Head of caudate nucleus (tissue), 42 donors: ENCODE measurements around the gene RFX5.
A peak's percentile ranks its signal among the peaks of the same experiment; 100 is the strongest.
"Not testable (repeated sequence)": the region's sequence is repeated elsewhere in the genome, so short reads cannot be mapped to it uniquely, and the experiment has no call there.

ENCODE experiments used
- DNase-seq, 42 donors: peaks; one replicate each; pipeline versions ENCODE4 v3.0.0 to v3.0.0-alpha.2; 2020 to 2021; ENCODE audit warnings: mixed read lengths in 7 of 42
- intact Hi-C: fragments of 100-400 bp; cut with DNase I; formaldehyde crosslinking; loops from one replicate; pipeline ENCODE4 v1.15.0; 2022

The RFX5 gene

GRCh38 chr1:151367658-151368392 is 20.8 kb upstream of the RFX5 start:
- DNase-seq = peak in 27 of 42 donors; percentile 9 to 80 (median 37)

GRCh38 chr1:151364996-151365395 is 17.9 kb upstream of the RFX5 start:
- intact Hi-C loops = no loop called here

More at GRCh38 chr1:151367658-151368392, 20.8 kb upstream of the RFX5 start:
- intact Hi-C loops = no loop called here

GRCh38 chr1:151362308-151363155 is 15.5 kb upstream of the RFX5 start:
- intact Hi-C loops = no loop called here
- DNase-seq = no peak

More at GRCh38 chr1:151364996-151365395, 17.9 kb upstream of the RFX5 start:
- no peak for DNase-seq

- DNase-seq = no peak
- intact Hi-C loops = no loop called here
These were observed 14.8 kb upstream of the RFX5 start for GRCh38 chr1:151361883-151362282.

GRCh38 chr1:151356696-151357095 is 9.6 kb upstream of the RFX5 start:
- intact Hi-C loops = no loop called here
- no peak for DNase-seq

DNA sequence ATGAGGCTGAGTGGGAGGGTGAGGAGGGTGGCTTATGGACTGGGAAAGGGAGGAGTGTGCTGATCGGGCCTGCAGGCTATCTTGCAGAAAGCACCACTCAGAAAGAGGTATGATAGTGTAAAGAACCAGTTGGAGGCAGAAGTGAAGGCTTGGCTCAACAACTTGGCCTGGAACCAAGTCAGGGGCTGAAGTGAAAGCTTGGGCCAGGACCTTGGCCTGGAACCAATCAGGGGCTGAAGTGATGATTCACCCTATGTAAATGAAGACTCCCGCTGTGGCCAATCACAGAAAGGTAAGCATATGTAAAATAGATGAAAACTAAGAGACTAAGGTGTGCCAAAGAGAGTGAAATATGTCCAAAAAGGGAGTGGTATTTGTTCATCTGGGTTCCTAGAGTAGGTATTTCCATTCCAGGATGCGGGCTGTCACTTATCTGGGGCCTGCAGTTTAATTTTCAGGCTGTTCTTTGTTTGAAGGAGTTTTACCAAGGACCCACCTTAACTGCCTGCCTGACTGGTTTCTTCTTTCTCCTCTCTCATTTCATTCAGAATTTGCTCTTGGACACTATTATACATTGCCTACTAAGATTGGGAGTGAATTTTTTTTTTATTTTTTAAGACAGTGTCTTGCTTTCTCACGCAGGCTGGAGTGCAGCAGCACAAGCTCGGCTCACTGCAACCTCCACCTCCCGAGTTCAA is 5.1 kb upstream of the RFX5 start:
- DNase-seq = no peak
- intact Hi-C loops = no loop called here

- intact Hi-C loops, DNase-seq: not testable (repeated sequence)
These were observed 3.3 kb upstream of the RFX5 start for GRCh38 chr1:151350323-151350722.

DNA sequence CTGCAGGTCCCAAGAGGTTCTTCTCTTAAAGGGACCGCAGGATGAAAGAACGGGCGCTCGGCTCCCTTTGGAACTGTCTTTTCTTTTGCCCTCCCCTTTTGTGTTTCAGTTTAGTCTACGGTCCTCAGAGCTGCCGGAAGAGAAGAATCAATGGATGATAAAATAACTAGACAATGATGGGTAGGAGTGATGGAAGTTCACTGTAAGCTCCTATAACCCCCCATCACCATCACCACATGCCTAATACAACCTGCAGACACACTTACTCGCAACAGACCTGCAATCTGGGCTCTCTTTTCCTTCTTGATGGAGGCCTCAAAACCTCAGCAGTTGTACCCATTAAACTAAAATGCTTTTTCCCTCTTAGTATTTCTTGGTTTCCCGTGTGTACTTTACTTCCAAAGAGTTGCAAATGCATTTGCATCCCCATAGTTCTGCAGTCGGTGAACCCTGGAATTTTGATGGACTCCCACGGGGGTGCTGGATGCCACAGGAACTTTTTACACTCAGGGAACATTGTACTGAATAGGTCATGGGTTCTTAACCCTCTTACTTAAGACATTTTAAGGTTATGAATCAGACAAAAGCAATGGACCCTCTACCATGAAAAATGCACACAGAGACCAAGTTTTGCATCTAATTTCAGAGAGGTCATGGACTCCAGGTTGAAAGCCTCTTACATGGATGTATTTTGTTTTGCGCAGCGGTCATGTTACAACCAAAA is 633 bp upstream of the RFX5 start:
- intact Hi-C loops = loop anchor here (10.0 kb wide), 2 partner anchors 47 to 153 kb away; partner anchors contain the start of genes PIP5K1A, PSMB4 and VPS72

DNA sequence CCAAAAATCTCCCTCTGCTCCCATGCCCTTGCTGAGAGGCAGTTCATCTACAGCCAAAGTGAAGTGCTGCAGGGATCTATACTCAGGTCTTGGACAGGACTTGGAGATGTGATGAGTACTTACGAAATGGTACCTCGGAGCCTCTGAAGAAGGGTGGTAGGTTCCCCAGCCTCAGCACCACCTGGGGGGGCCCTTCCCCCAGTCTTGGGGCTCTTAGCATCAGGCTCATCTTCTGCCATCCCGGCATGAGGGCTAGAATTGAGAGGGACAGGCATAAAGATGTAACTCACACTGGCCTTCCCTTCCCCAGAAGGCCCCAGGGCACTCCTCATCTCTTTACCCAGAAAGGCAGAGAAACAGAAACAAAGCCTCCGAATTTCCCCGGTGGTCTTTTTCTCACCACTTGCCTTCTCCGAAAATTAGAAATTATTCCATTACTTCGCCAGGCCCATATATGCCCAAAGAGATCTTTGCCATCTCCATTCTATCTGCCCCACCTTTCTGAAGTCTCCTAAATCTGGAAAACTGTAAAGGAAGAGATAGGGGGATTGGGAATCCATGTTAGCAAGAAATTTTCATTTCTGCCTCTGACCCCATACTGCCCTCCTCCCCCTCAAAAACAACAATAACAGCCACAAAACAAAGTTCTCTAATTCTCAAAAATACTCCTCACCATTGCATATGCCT is 827 bp downstream of the RFX5 start:
- DNase-seq = no peak
- intact Hi-C loops = loop anchor here (10.0 kb wide), 2 partner anchors 49 to 151 kb away; partner anchors contain the start of genes PIP5K1A, PSMB4 and VPS72

More for the DNA sequence above, 633 bp upstream of the RFX5 start:
- no peak for DNase-seq

- intact Hi-C loops = loop anchor here (10.0 kb wide), 2 partner anchors 51 to 149 kb away; partner anchors contain the start of genes PIP5K1A, PSMB4 and VPS72
- no peak for DNase-seq
These were observed 2.8 kb downstream of the RFX5 start for GRCh38 chr1:151344291-151344690.

DNA sequence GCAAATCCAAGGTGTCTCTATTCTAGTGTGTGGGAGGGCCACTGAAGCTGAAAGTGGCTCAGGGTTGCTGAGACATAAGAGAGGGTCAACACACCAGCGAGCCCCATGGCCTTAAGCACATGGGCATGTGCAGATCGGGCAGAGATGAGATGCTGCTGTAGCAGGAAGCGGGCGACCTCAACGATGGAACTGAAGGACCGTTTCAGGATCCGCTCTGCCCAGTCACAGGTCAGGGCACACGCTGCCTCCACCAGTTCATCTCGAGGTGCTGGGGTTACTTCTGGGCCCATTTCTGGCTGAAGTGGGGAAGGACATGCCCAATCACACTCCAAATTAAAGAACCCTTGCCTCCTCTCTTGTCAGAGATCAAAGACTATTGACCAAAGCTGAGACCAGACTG is 3.5 kb downstream of the RFX5 start:
- no peak for DNase-seq
- intact Hi-C loops = loop anchor here (2.0 to 10.0 kb wide), 3 partner anchors 43 to 149 kb away; partner anchors contain the start of genes PIP5K1A, PSMB4 and VPS72

DNA sequence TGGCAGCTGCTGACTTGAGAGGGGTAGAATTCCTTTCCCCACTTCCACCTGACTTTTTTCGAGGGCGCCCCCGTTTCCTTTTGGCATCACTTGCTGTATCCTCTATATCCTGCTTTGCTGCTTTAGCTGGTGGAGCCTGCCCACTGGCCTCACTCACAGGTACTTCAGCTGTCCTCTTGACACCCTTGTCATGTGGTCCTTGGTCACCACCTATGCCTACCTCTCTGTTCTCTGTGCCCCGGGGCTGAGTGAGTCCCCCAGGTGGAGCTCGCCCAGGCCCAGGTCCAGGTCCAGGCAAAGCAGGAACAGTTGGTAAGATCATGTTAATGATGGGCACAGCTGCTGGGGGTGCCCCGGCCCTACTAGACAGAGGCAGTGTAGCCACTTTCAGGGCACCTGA is 4.5 kb downstream of the RFX5 start:
- intact Hi-C loops = loop anchor here (2.0 to 10.0 kb wide), 3 partner anchors 42 to 148 kb away; partner anchors contain the start of genes PIP5K1A, PSMB4 and VPS72

DNA sequence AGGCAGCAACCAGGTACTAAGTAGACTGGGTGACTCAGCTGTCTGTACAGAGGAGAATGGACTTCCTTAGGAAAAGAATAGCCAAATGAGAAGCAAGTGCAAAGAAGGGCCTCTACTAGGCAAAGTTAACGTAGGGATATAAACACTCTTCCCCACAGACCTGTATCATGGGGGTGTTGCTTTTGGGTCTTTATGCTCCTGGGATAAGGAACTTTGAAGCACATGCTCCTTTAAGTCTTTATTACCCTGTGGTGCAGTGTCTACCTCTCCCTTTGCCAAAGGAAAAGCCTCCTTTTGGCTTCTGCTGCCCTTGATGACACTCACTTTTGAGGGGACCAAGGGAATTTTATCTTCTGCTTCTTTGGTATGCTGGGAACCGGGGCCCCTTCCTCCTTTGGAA is 5.0 kb downstream of the RFX5 start:
- DNase-seq = no peak
- intact Hi-C loops = loop anchor here (2.0 to 10.0 kb wide), 3 partner anchors 41 to 147 kb away; partner anchors contain the start of genes PIP5K1A, PSMB4 and VPS72

More for the DNA sequence above, 4.5 kb downstream of the RFX5 start:
- no peak for DNase-seq

- intact Hi-C loops = loop anchor here (10.0 kb wide), 2 partner anchors 54 to 146 kb away; partner anchors contain the start of genes PIP5K1A, PSMB4 and VPS72
- DNase-seq = peak in 41 of 42 donors; percentile 6 to 87 (median 60)
These were observed 5.9 kb downstream of the RFX5 start for GRCh38 chr1:151340870-151341754.

GRCh38 chr1:151336556-151336955 is 10.5 kb downstream of the RFX5 start:
- intact Hi-C loops = no loop called here
- peak in 3 of 42 donors; percentile 29 to 44 (median 30) for DNase-seq

DNA sequence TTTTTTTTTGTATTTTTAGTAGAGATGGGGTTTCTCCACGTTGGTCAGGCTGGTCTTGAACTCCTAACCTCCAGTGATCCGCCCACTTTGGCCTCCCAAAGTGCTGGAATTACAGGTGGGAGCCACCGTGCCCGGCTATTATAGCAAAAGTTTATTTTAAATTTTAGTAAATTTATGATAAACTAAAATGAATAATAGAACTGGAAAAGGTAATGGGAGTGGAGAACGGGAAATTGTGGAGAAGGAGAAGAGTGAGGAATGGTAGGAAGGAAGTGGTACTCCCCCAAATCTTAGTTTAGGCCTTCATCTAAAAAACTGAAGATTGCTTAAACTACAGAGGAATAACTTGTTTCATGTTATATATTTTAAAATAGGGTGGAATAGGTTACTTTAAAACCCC is 12.2 kb downstream of the RFX5 start:
- intact Hi-C loops = no loop called here

More for the DNA sequence above, 12.2 kb downstream of the RFX5 start:
- DNase-seq = no peak
